Measurements from ENCODE around the gene BOD1L2.

GRCh38 chr18:57116598-57117132 lies 30.2 kb upstream of the BOD1L2 start:
- no peak for TF ChIP-seq CTCF (conservative IDR thresholded peaks at IDR 0.05)
- TF ChIP-seq ZFX (IDR thresholded peaks at IDR 0.05), result no peak
